Stimulated activated CD4-positive, alpha-beta T cell treated with anti-CD3 and anti-CD28 coated beads, TNF-alpha, amount 100 ng/mL, for 24 hours (primary cell): ENCODE results near the gene MBD4.
"Not testable (repeated sequence)": the region's sequence is repeated elsewhere in the genome, so short reads cannot be mapped to it uniquely, and the experiment has no call there.

Source experiments
- DNase-seq, 3 experiments: peaks; one replicate each; pipeline ENCODE4 v3.0.0-alpha.2; 2020; ENCODE audit warnings: low read depth in 3 of 3

Gene MBD4

DNA sequence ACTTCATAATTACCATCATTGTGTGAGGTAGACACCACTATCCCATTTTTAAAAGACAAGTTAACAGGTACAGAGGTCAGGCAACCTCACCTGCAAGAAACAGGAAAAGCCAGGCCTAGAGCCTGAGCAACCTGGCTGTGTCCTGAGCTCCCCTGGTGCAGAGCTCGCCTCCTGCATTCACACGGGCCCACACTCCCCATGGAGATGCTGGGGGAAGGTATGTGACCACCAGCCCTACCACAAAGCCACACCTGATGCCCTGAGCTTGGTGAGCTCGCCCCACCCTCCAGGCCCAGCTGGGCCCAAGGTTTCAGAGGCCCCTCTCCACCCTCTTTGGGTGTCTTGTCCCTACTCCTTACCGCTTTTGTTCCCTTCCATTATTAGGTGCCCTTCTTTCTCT, 10.1 kb downstream of the MBD4 start:
- no peak for DNase-seq

DNA sequence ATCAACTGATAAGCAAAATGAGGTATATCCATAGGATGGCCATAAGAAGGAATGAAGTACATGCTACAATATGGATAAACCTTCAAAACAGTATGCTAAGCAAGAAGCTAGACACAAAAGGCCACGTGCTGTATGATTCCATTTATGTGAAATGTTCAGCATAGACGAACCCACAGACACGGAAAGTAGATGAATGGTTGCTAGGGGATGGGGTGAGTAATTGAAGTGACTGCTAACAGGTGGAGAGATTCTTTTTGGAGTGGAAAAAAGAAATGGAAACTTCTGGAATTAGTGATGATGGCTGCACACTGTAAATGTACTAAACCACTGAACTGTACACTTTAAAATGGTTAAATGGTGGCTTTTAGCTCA, 10.7 kb downstream of the MBD4 start:
- no peak for DNase-seq

DNA sequence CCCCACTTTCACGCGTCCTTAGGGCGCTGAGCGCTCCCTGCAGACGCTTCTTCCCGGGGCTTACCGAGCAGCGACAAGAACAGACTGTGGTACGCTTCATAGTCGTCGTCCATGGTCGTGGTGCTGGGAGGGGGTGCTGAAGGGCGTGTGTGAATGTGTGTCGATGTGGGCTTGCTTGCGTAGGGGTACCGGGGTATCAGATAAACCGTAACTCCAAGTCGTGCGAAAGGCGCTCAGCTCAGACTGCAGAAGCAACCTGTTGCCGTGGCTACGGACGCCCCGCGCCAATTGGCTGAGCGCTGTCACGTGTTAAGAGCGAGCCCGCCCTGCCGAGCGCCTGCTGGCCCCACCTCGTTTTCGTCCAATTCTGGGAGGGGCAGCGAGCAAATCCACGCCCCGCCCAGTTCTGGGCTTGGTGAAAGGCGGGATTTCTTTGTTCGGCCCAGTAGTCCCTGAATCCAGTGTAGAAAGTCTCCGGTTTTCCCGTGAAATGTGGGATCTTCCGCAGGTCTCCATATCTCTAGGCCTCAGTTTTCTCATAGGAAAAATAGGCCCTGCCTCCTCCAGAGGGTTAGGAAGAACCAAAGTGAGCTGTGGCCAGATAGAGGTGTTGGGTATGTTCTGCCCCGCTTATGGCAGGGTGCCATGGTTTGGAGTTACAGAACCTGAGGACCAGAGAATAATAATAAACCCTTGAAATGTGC, 11.2 kb downstream of the MBD4 start, which contains the start of gene EFCAB12:
EFCAB12 (minus strand) TSS at position 261 of the 704 bp plus-strand sequence; CDS start at position 113, 148 bp downstream.
- peak; percentile 72 to 88 (median 76) for DNase-seq

DNA sequence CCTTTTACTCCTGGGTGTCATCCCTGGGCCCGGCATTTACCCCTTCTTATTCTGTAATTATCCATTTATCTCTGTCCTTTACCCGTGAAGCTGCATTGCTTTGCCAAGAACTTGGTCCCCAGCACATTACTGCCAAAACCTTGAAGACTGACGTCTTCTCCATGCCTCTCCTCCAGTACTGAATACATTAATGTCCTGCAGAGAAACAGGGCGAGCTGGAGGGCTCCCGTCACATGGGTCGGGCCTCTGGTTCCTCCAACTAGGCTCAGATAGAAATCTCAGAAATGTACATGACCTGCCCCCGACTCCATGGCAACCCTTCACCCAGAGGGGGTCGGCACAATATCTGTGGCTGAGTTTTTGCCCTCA, 11.8 kb downstream of the MBD4 start:
- DNase-seq, result no peak

DNA sequence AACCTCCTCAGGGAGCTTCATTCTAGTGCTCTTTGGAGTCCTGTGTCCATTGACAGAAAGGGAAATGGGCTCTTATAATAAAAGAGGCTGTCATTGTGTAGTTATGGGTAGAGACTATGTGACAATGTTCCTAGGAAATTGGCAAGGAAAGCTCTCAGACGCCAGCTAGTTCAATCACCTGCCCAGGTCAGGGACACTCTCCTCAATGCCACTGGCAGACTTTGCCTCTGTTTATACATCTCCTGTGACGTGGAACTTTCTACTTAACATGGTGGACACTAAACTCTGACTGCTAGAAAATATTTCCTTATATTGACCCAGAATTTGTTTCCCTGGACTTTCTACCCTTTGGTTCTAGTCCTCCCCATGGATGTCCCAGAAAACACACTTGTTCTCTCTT, 14.1 kb downstream of the MBD4 start:
- no peak for DNase-seq

DNA sequence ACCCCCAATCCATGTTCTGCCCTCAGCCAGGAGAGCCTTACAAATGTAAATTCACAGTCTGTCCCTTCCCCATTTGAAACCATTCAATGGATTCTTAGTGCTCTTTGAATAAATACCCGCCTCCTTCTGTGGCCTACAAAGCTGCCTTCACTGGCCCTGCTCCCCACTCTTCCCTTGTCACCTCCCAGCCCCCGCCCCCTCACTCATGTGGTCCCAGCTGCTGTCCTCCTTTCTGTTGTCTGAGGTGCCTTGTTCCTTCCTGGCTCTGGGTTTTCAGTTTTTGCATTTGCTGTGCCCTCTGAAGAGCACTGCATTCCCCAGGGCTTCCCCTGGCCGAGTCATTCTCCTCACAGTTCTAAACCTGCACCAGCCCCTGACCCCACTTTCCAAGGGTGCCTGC, 14.5 kb downstream of the MBD4 start:
- DNase-seq, result no peak

DNA sequence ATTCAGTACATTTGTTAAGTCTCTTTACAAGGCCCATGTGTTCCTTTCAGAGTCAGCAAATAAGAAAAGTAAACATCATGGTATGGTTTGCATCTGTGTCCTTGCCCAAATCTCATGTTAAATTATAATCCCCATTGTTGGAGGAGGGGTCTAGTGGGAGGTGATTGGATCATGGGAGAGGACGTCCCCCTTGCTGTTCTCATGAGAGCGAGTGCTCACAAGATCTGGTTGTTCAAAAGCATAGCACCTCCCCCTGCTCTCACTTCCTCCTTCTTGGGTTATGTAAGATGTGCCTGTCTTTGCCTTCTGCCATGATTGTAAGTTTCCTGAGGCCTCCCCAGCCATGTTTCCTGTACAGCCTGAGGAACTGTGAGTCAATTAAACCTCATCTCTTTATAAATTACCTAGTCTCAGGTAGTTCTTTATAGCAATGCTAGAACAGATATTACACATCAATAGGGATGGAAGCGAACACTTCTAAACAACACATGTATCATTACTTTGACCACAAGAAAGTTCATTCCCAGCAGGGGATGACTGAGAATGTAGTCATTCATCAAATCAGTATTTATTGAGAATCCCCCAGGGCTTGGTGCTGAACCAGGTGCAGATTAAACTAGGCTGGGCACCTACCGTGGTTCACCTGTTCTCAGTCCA, 15.4 kb downstream of the MBD4 start:
- no peak for DNase-seq

DNA sequence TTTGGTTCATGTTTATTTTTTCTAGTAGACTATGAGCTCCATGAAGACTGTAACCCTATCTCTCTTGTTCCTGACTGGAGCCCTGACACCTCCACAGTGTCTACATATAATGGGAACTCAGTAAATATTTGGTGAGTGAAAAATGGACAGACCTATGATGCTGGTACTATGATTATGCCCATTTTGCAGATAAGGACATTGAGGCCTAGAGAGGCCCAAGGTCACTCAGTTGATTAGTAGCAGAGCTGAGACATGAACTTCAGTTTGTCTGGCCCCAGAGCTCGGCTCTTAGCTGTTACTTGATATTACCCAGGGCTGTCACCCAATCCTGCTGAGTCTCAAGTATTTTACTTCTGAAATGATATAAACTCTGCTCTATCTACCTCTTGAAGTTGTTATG, 16.9 kb downstream of the MBD4 start:
- DNase-seq, result no peak

DNA sequence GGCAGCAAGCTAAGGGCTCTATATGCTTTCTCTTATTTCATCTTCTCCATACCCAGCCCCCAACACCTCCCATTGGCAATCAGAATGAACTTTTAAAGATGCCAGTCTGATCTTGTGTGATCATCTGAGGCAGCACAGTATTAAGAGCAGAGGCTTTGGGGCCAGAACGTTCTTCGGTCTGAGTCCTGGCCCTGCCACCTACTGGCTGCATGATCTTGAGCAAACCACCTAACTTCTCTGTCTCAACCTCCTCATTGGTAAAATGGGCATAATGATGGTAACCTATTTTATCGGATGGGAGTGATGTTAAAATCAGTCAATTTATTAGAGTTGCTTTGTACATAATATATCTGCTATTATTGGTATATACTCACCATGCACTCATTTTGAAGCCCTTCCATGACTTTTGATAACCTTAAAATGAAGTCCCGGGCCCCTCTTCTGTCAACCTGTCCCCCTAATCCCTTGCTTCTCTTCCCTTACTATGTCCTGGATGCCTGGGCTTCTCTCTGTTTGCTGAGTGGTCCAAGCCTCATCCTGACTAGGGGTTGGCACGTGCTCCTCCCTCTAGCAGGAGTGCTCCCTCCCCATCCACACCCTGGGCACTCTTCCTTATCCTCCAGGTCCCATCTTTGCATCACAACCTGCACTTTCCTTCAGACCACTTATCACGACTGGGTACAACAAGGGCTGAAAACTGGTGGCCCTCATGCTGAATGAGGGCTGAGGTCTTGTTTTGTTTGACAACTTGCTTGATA, 17.6 kb downstream of the MBD4 start:
- no peak for DNase-seq

DNA sequence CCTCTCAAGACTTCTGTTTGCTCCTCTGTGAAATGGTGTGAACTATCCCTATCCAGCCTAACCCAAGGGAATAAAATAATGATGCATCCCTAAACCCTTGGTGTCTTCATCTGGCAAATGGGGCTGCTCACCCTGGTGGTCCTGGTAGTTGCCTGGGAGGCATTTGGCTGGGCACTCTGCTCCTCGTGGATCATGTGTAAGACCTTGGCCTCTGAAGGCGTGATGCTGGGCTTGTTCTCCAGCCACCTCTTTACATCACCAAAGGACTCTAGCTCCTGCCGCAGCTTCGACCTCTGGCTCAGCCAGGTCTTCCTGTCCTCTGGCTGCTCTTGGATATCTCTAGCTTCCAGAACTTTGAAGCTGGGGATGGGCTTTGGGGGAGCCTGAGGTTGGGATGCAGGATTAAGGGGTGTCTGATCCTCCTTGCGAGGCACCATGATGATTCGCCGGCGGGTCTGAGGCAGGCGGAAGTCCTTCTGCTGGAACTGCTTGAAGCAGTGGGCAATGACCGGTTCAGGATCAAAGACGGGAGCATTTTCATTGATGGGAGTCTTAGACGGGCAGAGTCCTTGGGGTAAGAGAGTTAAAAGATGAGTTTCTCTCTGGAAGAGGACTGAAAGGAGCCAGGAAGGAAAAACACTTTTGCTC, 18.4 kb downstream of the MBD4 start:
- DNase-seq, result no peak

DNA sequence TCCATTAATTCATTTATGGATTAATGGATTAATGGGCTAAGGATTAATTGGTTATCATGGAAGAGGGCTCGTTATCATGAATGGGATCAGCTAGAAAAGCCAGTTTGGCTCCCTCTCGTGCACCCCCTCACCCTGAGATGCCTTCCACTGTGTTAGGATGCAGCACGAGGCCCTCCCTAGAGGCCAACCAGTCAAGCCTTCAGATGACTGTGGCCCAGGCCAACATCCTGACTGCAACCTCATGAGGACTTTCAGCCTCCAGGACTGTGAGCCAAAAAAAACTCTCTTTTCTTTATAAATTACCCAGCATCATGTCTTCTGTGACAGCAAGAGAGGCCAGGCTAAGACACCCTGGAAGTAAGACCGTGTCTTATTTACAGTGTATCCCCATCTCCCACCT, 20.3 kb downstream of the MBD4 start:
- DNase-seq, result no peak

DNA sequence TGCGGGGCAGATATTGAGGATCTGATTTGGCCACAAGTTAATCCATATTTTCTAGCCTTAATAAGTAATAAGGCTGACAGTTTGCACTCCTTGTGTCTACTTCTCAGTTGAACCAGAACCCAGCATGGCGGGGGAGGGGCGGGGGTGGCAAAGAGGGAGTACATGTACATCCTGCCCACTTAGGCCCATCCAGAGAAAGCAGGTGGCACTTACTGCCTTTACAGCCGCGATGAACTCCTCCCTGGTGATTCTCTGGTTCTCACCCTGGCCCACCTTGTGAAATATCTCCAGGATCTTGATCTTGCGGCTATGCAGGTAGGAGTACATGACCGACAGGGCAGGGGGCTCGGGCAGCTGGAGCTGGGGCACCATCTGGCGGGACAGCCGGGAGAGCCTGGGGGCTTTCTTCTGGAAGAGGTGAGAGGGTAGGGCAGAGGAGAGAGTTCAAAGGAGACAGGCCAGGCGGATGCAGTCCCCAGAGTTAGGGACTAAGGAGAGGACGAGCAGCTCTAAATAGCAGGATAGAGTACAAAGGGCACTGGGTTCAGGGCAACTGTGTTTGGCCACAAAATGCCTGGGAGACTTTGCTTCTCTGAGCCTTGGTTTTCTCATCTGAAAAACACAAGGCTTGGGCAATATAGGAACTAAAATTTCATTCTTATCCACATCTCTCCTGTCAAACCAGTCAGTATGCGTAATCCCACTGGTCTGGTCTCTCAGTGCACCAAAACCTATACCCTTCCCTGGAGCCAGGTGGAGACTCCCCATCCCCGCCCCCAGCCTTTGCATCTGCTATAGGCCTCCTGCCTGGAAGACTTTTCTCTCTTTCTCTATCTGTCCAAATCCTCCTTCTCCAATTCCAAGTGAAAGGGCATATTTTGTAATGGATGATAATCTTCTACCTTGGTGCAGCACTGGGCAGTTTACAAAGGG, 21.4 kb downstream of the MBD4 start:
- no peak for DNase-seq

DNA sequence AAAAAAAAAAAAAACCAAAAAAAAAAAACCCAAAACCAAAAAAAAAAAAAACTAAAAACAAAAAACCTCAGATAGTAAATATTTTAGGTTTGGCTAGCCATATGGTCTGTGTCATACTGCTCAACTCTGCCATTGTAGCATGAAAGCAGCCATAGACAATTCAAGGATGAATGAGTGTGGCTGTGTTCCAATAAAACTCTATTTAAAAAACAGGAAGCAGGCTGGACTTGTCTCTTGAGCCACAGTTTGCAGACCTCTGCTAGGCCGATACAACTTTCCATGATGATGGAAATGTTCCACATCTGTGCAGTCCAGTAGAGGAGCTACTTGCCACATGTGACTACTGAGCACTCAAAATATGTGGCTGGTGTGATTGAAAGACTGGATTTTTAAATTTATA, 22.4 kb downstream of the MBD4 start:
- DNase-seq, result no peak

DNA sequence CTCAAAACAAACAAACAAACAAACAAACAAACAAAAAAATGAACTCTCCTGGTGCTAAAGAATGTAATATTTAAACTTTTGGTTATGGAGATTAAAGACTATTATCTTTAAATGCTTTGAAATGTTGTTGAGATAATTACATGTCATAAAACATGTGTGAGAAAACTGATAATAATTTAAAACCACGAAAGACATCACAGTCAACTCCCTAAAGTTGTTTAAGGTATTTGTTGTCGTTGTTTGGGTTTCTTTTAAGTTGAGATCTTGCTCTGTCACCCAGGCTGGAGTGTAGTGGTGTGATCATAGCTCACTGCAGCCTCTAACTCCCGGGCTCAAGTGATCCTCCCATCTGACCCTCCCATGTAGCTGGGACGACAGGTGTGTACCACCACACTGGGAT, 23.3 kb downstream of the MBD4 start:
- DNase-seq, result no peak

DNA sequence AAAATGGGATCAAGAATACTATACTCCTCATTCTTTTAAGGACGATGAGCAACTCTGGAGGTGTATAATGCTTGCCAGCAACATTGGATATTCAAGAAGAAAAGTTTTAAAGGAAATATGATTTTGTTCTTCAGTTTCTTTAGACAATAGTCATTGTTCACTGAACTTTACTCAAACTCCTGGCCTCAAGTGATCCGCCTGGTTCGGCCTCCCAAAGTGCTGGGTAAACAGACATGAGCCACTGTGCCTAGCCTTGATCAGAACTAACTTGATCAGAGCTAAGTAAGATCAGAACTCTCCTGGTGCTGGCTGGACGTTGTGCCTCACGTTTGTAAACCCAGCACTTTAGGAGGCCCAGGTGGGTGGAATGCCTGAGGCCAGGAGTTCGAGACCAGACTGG, 23.9 kb downstream of the MBD4 start:
- no peak for DNase-seq

DNA sequence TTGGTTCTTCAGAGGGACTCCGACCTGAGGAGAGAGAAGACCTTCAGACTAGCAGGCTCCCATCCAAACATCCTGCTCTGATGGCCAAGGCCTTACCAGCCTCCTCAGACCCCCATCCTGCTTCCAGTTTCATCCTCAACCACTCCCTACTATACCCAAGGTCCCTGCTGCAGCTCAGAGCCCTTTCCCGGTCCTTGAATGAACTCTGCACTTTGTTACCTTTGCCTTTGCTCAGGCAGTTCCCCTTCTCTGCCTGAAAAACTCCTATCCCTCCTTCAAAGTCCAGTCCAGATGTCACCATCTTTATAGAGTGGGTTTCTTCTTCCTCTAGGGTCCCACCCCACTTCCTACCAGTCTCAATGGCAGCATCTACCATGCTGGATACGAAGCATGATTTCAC, 24.4 kb downstream of the MBD4 start:
- DNase-seq, result no peak

DNA sequence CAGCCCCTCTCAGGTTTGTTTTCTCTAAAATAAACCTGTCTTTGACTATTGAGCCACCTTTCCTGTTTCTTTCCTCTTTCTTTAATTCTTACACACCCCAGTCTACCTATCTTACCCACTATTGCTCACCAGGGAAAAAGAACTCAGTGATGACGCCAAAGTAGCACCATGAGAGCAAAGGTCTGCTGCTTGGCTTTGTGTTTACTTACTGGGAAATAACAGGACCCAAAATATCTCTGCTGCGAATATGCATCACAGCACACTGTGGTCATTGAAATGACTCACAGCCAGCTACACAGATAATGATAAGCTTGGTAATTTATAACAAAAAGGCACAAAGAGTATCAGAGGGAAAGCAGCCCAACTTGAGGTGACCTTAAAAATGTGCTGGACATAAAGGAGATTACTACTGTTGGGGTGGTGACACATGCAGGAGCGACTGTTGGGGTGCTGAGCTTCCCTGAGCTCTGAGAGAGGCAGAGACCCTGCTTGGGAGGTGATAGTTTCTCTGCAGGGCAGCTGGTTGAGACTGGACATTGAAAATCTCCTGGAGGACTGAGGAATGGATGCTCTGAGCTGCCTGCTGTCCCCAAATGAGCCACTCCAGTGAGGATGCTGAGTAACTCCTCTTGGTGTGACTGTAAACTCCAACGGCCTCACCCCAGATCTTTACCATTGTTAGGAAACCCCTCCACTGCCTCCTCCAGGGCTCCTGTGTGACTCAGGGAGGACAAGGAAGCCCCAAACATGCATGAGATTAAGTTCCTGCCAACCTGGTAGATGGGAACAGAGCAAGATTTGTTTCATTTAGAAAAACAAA, 25.9 kb downstream of the MBD4 start:
- DNase-seq, result no peak

DNA sequence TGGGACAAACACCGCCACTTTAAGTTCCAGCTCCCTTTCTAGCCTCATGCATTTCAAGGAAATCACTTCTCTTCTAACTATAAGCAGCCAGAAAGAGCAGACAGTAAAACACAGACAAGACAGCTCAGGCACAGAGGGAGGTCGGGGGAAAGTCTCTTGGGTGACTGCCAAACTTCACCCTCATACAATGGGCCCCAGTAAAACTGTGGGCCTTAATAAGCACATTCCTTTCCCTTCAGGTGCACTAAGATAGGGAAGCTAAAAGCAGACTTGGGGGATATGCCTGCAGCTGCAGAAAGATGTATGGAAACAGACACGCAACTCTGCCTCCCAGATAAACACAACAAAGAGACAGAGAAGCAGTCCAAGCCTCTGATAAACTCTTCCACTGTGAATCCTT, 26.5 kb downstream of the MBD4 start:
- DNase-seq, result not testable (repeated sequence)

DNA sequence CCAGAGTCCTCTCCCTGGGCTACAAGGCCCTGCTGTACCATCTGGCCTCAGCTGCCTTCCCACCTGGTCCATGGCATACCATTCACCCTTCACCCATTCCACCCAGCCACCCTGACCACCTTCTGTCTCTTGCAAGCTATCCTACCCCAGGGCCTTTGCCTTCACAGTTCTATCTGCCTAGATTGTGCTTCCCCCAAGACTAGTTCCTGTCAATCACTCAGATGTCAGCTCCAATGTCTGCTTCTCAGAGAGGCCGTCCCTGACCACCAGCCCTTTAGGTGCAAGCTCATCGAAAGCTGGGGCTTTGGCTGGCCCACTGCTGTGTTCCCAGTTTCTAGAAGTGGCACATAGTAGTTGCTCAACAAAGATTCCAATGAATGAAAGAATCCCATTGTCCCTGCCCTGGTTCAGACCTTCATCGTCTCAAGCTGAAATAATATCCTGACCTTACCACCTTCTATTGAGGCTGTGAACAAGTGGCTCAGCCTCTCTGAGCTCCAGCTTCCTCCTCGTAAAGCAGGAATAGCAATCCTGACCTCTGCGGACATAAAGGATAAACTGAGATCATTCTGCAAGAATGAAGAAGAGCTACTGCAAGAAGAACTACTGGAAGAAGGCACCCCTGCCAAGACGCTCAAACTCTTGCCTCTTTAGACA, 27.1 kb downstream of the MBD4 start:
- no peak for DNase-seq

DNA sequence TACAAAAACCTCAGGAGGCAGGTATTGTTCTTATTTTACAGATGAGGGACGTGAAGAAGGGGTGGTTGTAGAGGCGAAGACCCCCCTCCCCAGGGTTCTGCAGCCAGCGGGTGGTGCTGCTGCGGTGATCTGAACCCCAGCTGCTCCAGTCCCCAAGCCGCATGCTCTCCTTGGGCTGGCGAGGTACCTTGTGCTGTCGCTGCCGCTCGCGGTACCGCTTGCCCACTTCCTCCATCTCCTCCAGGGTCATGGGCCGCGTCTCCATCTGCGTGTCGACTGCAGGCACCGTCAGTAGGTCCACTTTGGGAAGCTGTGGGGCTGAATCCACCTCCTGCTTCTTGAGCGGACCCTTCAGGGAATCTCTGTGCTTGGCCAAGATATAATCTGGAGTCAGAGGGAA, 28.8 kb downstream of the MBD4 start:
- no peak for DNase-seq
